Neuronal stem cell (in vitro differentiated cells): Measurements from ENCODE around the gene BACE2.
A peak's percentile ranks its signal among the peaks of the same experiment; 100 is the strongest.

Source experiments
- DNase-seq: peaks from one replicate; pipeline ENCODE4 v3.0.0-alpha.2; 2013; ENCODE audit warnings: low spot score
- H2AFZ ChIP-seq: one replicate; pipeline ENCODE4 v1.6.1; 2013; ENCODE audit warnings: mild to moderate bottlenecking, low read length, inconsistent platforms
- H2AK5ac ChIP-seq: 2 replicates; pipeline ENCODE4 v1.6.1; 2013; ENCODE audit warnings: low read depth, mild to moderate bottlenecking, inconsistent platforms, low read length, moderate library complexity, mixed read lengths
- H2BK120ac ChIP-seq: 2 replicates; pipeline ENCODE4 v1.6.1; 2013; ENCODE audit warnings: low read depth, mild to moderate bottlenecking, inconsistent platforms, low read length, moderate library complexity, mixed read lengths
- H2BK12ac ChIP-seq: one replicate; pipeline ENCODE4 v1.6.1; 2013; ENCODE audit warnings: low read length, inconsistent platforms
- H2BK15ac ChIP-seq: 2 replicates; pipeline ENCODE4 v1.6.1; 2013; ENCODE audit warnings: mild to moderate bottlenecking, low read length, inconsistent platforms, mixed read lengths
- H2BK5ac ChIP-seq: one replicate; pipeline ENCODE4 v1.6.1; 2013; ENCODE audit warnings: inconsistent platforms, mild to moderate bottlenecking, low read length, moderate library complexity
- H3K14ac ChIP-seq: one replicate; pipeline ENCODE4 v1.6.1; 2013; ENCODE audit warnings: low read length, inconsistent platforms
- H3K18ac ChIP-seq: 2 replicates; pipeline ENCODE4 v1.6.1; 2013; ENCODE audit warnings: low read length, inconsistent platforms
- H3K23ac ChIP-seq: 2 replicates; pipeline ENCODE4 v1.6.1; 2013; ENCODE audit warnings: low read depth, mild to moderate bottlenecking, mixed read lengths, low read length, inconsistent platforms; ENCODE audit not compliant: poor library complexity
- H3K27ac ChIP-seq: replicated peaks from 3 replicates; pipeline ENCODE4 v1.5.1; 2013; ENCODE audit warnings: low read length, inconsistent platforms
- H3K27me3 ChIP-seq, 3 experiments: 2 replicates each; pipeline ENCODE4 v1.6.1; 2013; ENCODE audit warnings: low read length in 3 of 3, mild to moderate bottlenecking in 2 of 3, inconsistent platforms in 1 of 3, low read depth in 1 of 3, mixed read lengths in 1 of 3, moderate library complexity in 1 of 3; ENCODE audit not compliant: control insufficient read depth in 3 of 3, insufficient read depth in 3 of 3
- H3K36me3 ChIP-seq, 2 donors: replicated peaks in 1 of 2; 2 replicates each; pipeline ENCODE4 v1.6.1; 2013; ENCODE audit warnings: low read length in 2 of 2; ENCODE audit not compliant: control insufficient read depth in 2 of 2, insufficient read depth in 2 of 2
- H3K4ac ChIP-seq: 2 replicates; pipeline ENCODE4 v1.6.1; 2013; ENCODE audit warnings: inconsistent platforms, mild to moderate bottlenecking, low read length, moderate library complexity
- H3K4me1 ChIP-seq, 2 donors: 1 replicate in 1 of 2; 2 replicates in 1 of 2; pipeline ENCODE4 v1.6.1; 2013; ENCODE audit warnings: low read length in 2 of 2, low read depth in 1 of 2; ENCODE audit not compliant: control insufficient read depth in 2 of 2, insufficient read depth in 1 of 2
- H3K4me2 ChIP-seq: one replicate; pipeline ENCODE4 v1.6.1; 2013; ENCODE audit warnings: mild to moderate bottlenecking, low read length, inconsistent platforms; ENCODE audit not compliant: insufficient read depth, poor library complexity, severe bottlenecking
- H3K4me3 ChIP-seq, 2 donors: 2 replicates each; pipeline ENCODE4 v1.5.1; 2013; ENCODE audit warnings: low read length in 2 of 2, mild to moderate bottlenecking in 2 of 2, inconsistent platforms in 1 of 2, moderate library complexity in 1 of 2
- H3K79me1 ChIP-seq: one replicate; pipeline ENCODE4 v1.6.1; 2013; ENCODE audit warnings: low read depth, mild to moderate bottlenecking, inconsistent platforms, low read length, moderate library complexity
- H3K9ac ChIP-seq: one replicate; pipeline ENCODE4 v1.6.1; 2013; ENCODE audit warnings: mild to moderate bottlenecking, low read depth, low read length, inconsistent platforms; ENCODE audit not compliant: poor library complexity
- H3K9me3 ChIP-seq, 2 donors: replicated peaks in 1 of 2; 2 replicates each; pipeline versions ENCODE3 to v1.6.1; 2013; ENCODE audit warnings: low read length in 2 of 2, mild to moderate bottlenecking in 2 of 2, inconsistent platforms in 1 of 2, low read depth in 1 of 2, mixed read lengths in 1 of 2, moderate library complexity in 1 of 2; ENCODE audit not compliant: control insufficient read depth in 2 of 2, insufficient read depth in 1 of 2
- H4K8ac ChIP-seq: one replicate; pipeline ENCODE4 v1.6.1; 2013; ENCODE audit warnings: low read depth, mild to moderate bottlenecking, inconsistent platforms, low read length, moderate library complexity
- H4K91ac ChIP-seq: one replicate; pipeline ENCODE4 v1.6.1; 2013; ENCODE audit warnings: low read length, low read depth, mild to moderate bottlenecking, inconsistent platforms; ENCODE audit not compliant: poor library complexity
- WGBS, 2 donors: extraction: QIAGEN DNeasy Blood & Tissue Kit; methylation state at CpG; one replicate each; pipeline ENCODE4 v1.1.7; 2013; ENCODE audit warnings: missing lambda C conversion rate in 2 of 2, mixed read lengths in 1 of 2; ENCODE audit not compliant: insufficient read length in 2 of 2, insufficient replicate concordance in 1 of 2; ENCODE audit errors: extremely low coverage in 2 of 2; 5-methylcytosine and 5-hydroxymethylcytosine counted together

The BACE2 gene

GRCh38 chr21:41240040-41240439 is 72.1 kb downstream of the BACE2 start:
- no peak for DNase-seq
- Histone ChIP-seq H3K27me3 (no peaks in the 10 kb centered on the region), H4K91ac (no peak overlapping the region), H2AFZ (no peak overlapping the region), H3K9ac (no peak overlapping the region), H3K23ac (peak overlapping the region; percentile 25), H3K4ac (no peak overlapping the region), H3K79me1 (no peaks in the 10 kb centered on the region), H2BK15ac (no peak overlapping the region), H3K14ac (no peak overlapping the region), H3K4me3 (no peak overlapping the region), H3K4me2 (no peak overlapping the region), H2AK5ac (no peak overlapping the region), H4K8ac (no peak overlapping the region), H3K27ac (no peak overlapping the region), H2BK12ac (no peak overlapping the region), H3K4me1 (no peaks in the 10 kb centered on the region), H3K9me3 (no peaks in the 10 kb centered on the region), H2BK120ac (no peak overlapping the region), H3K36me3 (no peaks in the 10 kb centered on the region), H3K18ac (no peak overlapping the region), H2BK5ac (no peak overlapping the region)
- no CpG with 5 or more reads among the region's 3 CpGs for WGBS, 2 donors

- Histone ChIP-seq H3K18ac (no peak overlapping the region), H4K91ac (no peak overlapping the region), H3K79me1 (no peaks in the 10 kb centered on the region), H3K4me2 (no peak overlapping the region), H3K9ac (no peak overlapping the region), H2BK15ac (no peak overlapping the region), H3K4ac (no peak overlapping the region), H2BK120ac (no peak overlapping the region), H2BK12ac (no peak overlapping the region), H3K14ac (no peak overlapping the region), H3K9me3 (peaks cover 0 to 2% of the 10 kb centered on the region in 2 donors), H2BK5ac (no peak overlapping the region), H4K8ac (no peak overlapping the region), H2AFZ (no peak overlapping the region), H3K27ac (no peak overlapping the region), H3K23ac (no peak overlapping the region), H3K4me1 (no peaks in the 10 kb centered on the region), H2AK5ac (no peak overlapping the region), H3K27me3 (no peaks in the 10 kb centered on the region), H3K36me3 (no peaks in the 10 kb centered on the region), H3K4me3 (no peak overlapping the region)
- WGBS, 2 donors: no CpG with 5 or more reads among the region's 8 CpGs
- DNase-seq: no peak
These were observed 73.4 kb downstream of the BACE2 start for GRCh38 chr21:41241341-41241740.

- Histone ChIP-seq H3K14ac (no peak overlapping the region), H2BK15ac (no peak overlapping the region), H3K23ac (no peak overlapping the region), H3K9ac (no peak overlapping the region), H3K4ac (no peak overlapping the region), H3K27me3 (no peaks in the 10 kb centered on the region), H3K36me3 (no peaks in the 10 kb centered on the region), H3K9me3 (peaks cover 0 to 2% of the 10 kb centered on the region in 2 donors), H3K27ac (no peak overlapping the region), H3K4me1 (no peaks in the 10 kb centered on the region), H4K91ac (no peak overlapping the region), H3K4me3 (no peak overlapping the region), H2BK120ac (no peak overlapping the region), H3K4me2 (no peak overlapping the region), H2BK5ac (no peak overlapping the region), H3K79me1 (no peaks in the 10 kb centered on the region), H3K18ac (peak overlapping the region; percentile 19), H2AFZ (no peak overlapping the region), H2BK12ac (no peak overlapping the region), H4K8ac (no peak overlapping the region), H2AK5ac (no peak overlapping the region)
- no CpG with 5 or more reads among the region's 8 CpGs for WGBS, 2 donors
- no peak for DNase-seq
These were observed 74.4 kb downstream of the BACE2 start for GRCh38 chr21:41242238-41242829.

- H2BK12ac ChIP-seq: no peak overlapping the region
- H3K27ac ChIP-seq: no peak overlapping the region
- H4K8ac ChIP-seq: no peak overlapping the region
- no peaks in the 10 kb centered on the region for H3K79me1 ChIP-seq
- no peak overlapping the region for H3K23ac ChIP-seq
- no peak overlapping the region for H2BK120ac ChIP-seq
- DNase-seq: no peak
- H3K4me3 ChIP-seq: no peak overlapping the region
- H2BK15ac ChIP-seq: no peak overlapping the region
- H3K9me3 ChIP-seq: peaks cover 0 to 2% of the 10 kb centered on the region in 2 donors
- H3K27me3 ChIP-seq: no peaks in the 10 kb centered on the region
- no peak overlapping the region for H3K14ac ChIP-seq
- H2BK5ac ChIP-seq: no peak overlapping the region
- H3K9ac ChIP-seq: no peak overlapping the region
- no peaks in the 10 kb centered on the region for H3K36me3 ChIP-seq
- no peak overlapping the region for H4K91ac ChIP-seq
- no peak overlapping the region for H2AK5ac ChIP-seq
- no peak overlapping the region for H3K4ac ChIP-seq
- H3K18ac ChIP-seq: no peak overlapping the region
- H3K4me1 ChIP-seq: no peaks in the 10 kb centered on the region
- WGBS, 2 donors: no CpG with 5 or more reads among the region's 7 CpGs
- H3K4me2 ChIP-seq: no peak overlapping the region
- no peak overlapping the region for H2AFZ ChIP-seq
These were observed 75.1 kb downstream of the BACE2 start for GRCh38 chr21:41243107-41243506.
